ENCODE results near the gene ANO1. TPM values are rescaled to one million over a fixed set of nuclear protein-coding genes. Genes with fewer than 3 reads are reported as not detected.

Gene ANO1
- total RNA-seq, 1 experiment from 2014 or later, result 41.7 TPM

DNA sequence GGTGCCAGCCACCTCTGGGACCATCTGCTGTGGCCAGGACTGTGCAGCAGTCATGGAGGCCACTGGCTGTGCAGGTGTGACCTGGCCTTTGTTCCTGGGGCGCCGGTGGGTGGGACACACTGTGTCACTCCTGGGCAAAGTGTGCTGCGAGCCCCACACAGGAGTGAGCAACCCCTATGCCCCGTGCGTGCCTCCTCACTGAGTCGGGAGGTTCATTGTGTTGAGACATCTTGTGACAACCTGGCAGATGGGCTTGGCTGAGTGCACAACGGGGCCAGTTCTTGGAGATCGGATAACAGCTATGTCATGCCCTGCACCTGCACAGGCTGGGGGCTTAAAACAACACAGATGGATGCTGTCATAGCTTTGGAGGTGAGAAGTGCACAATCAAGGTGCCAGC is 13.5 kb downstream of the ANO1 start:
- ATAC-seq (no peak), DNase-seq (ENCODE audit: low read depth, low spot score) (no peak)
- H3K27me3 ChIP-seq (ENCODE audit: insufficient read depth, low read length), result no peaks in the 10 kb centered on the region
- peaks cover 0 to 8% of the 10 kb centered on the region in 2 experiments; a peak in 1 of 4 replicates for H3K36me3 ChIP-seq (ENCODE audit: control insufficient read depth in 1 of 2, insufficient read depth in 2 of 2, low read length in 2 of 2)
- no peak overlapping the region for H3K27ac ChIP-seq (ENCODE audit: low read depth, low read length)
- no peaks in the 10 kb centered on the region for H3K4me1 ChIP-seq (ENCODE audit: control insufficient read depth in 1 of 2, insufficient read depth in 2 of 2, low read length in 2 of 2)
- H4K20me1 ChIP-seq (ENCODE audit: insufficient read depth), result no peaks in the 10 kb centered on the region
- ChIA-PET RAD21 (ENCODE audit: low non-redundant PET in 1 of 2, low total read pairs in 2 of 2, uncharacterized antibody in 2 of 2, unreplicated experiment in 2 of 2) (no interaction called here), CTCF (no interaction called here), POLR2A (no interaction called here)
- BruUV-seq (replicated peaks), result no TSS peak
- H3K9me3 ChIP-seq (ENCODE audit: control insufficient read depth in 1 of 2, insufficient read depth in 1 of 2, low read depth in 1 of 2, low read length in 2 of 2), result no peaks in the 10 kb centered on the region
- no peak overlapping the region for H3K9ac ChIP-seq (ENCODE audit: low read length)
- no peak overlapping the region for H2AFZ ChIP-seq (ENCODE audit: low read depth, low read length, poor library complexity, severe bottlenecking)
- TF ChIP-seq ELF1 (IDR thresholded peaks at IDR 0.05; ENCODE audit: borderline replicate concordance, low read depth) (no peak), CEBPB (IDR thresholded peaks at IDR 0.05; ENCODE audit: low read depth) (no peak), CBX3 (IDR thresholded peaks at IDR 0.05; ENCODE audit: low read depth) (no peak), YY1 (IDR thresholded peaks at IDR 0.05; ENCODE audit: extremely low read depth, insufficient replicate concordance, low read depth, low read length) (no peak), JUND (IDR thresholded peaks at IDR 0.05) (no peak), ZFX (IDR thresholded peaks at IDR 0.05) (no peak), EGR1 (IDR thresholded peaks at IDR 0.05; ENCODE audit: low read depth) (no peak), POLR2AphosphoS5 (IDR thresholded peaks at IDR 0.05; ENCODE audit: low read depth, low read length) (no peak), TCF7L2 (IDR thresholded peaks at IDR 0.05; ENCODE audit: borderline replicate concordance, extremely low read depth, insufficient read depth, insufficient read length) (no peak), EZH2 (IDR thresholded peaks at IDR 0.05) (no peak), SP1 (IDR thresholded peaks at IDR 0.05; ENCODE audit: low read depth) (no peak)
- TF ChIP-seq, protein P1, sequence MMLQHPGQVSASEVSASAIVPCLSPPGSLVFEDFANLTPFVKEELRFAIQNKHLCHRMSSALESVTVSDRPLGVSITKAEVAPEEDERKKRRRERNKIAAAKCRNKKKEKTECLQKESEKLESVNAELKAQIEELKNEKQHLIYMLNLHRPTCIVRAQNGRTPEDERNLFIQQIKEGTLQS (IDR thresholded peaks at IDR 0.05), result no peak
- TF ChIP-seq, protein P2, sequence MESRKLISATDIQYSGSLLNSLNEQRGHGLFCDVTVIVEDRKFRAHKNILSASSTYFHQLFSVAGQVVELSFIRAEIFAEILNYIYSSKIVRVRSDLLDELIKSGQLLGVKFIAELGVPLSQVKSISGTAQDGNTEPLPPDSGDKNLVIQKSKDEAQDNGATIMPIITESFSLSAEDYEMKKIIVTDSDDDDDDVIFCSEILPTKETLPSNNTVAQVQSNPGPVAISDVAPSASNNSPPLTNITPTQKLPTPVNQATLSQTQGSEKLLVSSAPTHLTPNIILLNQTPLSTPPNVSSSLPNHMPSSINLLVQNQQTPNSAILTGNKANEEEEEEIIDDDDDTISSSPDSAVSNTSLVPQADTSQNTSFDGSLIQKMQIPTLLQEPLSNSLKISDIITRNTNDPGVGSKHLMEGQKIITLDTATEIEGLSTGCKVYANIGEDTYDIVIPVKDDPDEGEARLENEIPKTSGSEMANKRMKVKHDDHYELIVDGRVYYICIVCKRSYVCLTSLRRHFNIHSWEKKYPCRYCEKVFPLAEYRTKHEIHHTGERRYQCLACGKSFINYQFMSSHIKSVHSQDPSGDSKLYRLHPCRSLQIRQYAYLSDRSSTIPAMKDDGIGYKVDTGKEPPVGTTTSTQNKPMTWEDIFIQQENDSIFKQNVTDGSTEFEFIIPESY (IDR thresholded peaks at IDR 0.05; ENCODE audit: extremely low read depth, insufficient replicate concordance, low read length), result no peak
- TF ChIP-seq, protein P3, sequence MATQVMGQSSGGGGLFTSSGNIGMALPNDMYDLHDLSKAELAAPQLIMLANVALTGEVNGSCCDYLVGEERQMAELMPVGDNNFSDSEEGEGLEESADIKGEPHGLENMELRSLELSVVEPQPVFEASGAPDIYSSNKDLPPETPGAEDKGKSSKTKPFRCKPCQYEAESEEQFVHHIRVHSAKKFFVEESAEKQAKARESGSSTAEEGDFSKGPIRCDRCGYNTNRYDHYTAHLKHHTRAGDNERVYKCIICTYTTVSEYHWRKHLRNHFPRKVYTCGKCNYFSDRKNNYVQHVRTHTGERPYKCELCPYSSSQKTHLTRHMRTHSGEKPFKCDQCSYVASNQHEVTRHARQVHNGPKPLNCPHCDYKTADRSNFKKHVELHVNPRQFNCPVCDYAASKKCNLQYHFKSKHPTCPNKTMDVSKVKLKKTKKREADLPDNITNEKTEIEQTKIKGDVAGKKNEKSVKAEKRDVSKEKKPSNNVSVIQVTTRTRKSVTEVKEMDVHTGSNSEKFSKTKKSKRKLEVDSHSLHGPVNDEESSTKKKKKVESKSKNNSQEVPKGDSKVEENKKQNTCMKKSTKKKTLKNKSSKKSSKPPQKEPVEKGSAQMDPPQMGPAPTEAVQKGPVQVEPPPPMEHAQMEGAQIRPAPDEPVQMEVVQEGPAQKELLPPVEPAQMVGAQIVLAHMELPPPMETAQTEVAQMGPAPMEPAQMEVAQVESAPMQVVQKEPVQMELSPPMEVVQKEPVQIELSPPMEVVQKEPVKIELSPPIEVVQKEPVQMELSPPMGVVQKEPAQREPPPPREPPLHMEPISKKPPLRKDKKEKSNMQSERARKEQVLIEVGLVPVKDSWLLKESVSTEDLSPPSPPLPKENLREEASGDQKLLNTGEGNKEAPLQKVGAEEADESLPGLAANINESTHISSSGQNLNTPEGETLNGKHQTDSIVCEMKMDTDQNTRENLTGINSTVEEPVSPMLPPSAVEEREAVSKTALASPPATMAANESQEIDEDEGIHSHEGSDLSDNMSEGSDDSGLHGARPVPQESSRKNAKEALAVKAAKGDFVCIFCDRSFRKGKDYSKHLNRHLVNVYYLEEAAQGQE (IDR thresholded peaks at IDR 0.05; ENCODE audit: low read depth), result no peak
- no peak overlapping the region for H3K4me2 ChIP-seq (ENCODE audit: low read length)
- H3K79me2 ChIP-seq (ENCODE audit: insufficient read depth, low read length), result peaks cover 6% of the 10 kb centered on the region; the same call in 1 of the 2 replicates
- no peak overlapping the region for H3K4me3 ChIP-seq (replicated peaks in 1 of 2; ENCODE audit: low read depth in 1 of 2, low read length in 2 of 2)
- H3K9me2 ChIP-seq (ENCODE audit: insufficient read depth), result no peaks in the 10 kb centered on the region
- intact Hi-C loops (cut with micrococcal nuclease), result no loop called here

All from HCT116 (cell line).